ENCODE measurements around the gene CDH23.
A peak's percentile ranks its signal among the peaks of the same experiment; 100 is the strongest.

The CDH23 gene

DNA sequence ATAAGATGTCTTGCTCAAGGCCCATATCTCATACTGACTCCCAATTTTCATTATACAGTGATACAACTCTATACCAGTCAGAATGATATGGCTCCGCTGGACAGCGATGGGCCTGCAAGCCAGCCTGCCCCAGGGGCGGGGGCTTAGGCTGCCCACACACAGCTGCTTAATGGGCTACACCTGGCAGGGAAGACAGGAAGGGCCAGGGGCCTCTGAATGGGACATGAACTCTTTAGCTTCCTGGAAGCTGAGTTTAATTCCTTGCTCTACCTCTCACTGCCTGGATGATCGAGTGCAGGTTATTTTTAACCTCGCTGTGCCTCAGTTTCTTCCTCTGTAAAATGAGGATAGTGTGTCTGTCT, 210.3 kb downstream of the CDH23 start:
- no peak overlapping the region for H3K4me3 ChIP-seq (ENCODE audit: low read depth, low read length)
- DNase-seq (ENCODE audit: low read depth, low spot score) = no peak
- TF ChIP-seq, protein P1, sequence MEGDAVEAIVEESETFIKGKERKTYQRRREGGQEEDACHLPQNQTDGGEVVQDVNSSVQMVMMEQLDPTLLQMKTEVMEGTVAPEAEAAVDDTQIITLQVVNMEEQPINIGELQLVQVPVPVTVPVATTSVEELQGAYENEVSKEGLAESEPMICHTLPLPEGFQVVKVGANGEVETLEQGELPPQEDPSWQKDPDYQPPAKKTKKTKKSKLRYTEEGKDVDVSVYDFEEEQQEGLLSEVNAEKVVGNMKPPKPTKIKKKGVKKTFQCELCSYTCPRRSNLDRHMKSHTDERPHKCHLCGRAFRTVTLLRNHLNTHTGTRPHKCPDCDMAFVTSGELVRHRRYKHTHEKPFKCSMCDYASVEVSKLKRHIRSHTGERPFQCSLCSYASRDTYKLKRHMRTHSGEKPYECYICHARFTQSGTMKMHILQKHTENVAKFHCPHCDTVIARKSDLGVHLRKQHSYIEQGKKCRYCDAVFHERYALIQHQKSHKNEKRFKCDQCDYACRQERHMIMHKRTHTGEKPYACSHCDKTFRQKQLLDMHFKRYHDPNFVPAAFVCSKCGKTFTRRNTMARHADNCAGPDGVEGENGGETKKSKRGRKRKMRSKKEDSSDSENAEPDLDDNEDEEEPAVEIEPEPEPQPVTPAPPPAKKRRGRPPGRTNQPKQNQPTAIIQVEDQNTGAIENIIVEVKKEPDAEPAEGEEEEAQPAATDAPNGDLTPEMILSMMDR (IDR thresholded peaks at IDR 0.05; ENCODE audit: insufficient read depth, low read length, missing control alignments) = no peak
- POLR2A ChIA-PET = no interaction called here
- CTCF ChIA-PET = interaction anchor here (1.4 to 8.2 kb wide), 7 partner anchors 8 to 299 kb away, joined by 3 to 96 read pairs (median 23); partner anchors contain the start of gene SLC29A3

DNA sequence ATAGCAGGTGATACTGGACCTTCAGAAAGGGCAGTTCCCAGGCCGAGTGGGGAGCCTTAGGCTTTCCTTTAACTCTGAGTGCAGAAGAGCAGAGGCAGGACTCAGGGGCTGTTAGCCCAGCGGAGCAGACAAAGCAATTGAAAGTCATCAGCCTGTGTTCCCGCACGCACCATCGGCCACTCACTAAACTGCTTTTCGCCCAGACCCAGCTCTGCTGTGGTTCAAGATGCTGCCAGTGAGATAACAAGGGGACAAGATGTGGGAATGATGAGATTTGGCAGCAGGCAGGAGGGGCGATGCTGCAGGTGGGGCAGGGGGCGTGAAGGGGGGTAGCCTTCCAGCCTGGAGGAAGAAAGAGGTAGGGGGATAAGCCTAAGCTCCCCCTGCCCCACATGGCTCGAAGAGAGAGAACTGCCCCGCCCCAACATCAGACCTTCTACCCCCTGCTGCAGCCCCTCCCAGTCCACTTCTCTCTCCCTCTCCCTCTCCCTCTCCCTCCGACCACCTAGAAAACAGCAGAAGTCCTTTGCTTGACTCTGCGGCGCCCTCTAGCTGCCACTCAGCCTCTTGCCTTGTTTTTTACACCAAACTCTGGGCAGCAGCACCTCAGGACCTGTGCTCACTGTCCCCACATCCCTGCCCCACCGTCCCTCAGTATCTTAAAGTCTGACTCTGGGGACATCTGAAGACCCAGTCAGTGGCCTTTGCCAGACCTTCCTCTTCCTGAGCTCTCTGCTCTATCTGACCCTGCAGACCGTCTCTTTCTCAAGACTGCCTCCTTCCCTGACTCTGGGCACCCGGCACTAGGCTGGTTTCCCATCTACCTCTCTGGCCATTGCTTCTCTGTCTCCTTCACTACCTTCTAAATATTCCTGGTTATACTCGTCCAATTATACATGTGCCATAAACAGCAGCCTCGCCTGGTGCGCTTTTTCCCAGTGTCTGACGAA, 212.4 kb downstream of the CDH23 start:
- ChIA-PET POLR2A (no interaction called here), CTCF (interaction anchor here (0.6 to 8.2 kb wide), 31 partner anchors 10 to 301 kb away, joined by 3 to 96 read pairs (median 3); partner anchors contain the start of gene SLC29A3)
- no peak for DNase-seq (ENCODE audit: low read depth, low spot score)
- TF ChIP-seq, protein P1 (IDR thresholded peaks at IDR 0.05; ENCODE audit: insufficient read depth, low read length, missing control alignments) = peak; percentile 86
- no peak overlapping the region for H3K4me3 ChIP-seq (ENCODE audit: low read depth, low read length)

DNA sequence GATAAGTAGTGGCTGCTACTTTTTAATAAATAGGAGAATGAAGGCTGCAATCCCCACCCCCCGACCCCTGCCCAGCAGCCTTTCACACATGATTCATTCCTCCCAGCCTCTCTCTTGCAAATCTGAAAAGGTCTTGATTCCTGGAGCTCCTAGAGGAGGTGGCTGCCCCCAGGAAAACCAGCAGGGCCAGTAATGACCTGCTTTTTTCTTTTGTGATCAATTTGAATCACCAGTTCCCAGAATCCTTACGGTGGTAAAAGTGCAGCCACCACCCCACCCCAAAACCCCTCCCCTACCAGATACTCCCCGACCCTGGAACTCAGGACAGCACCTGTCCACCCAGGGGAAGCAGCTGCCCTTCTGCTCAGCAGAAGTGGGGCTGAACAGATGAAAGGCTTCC, 213.9 kb downstream of the CDH23 start:
- no peak for DNase-seq (ENCODE audit: low read depth, low spot score)
- TF ChIP-seq, protein P1 (IDR thresholded peaks at IDR 0.05; ENCODE audit: insufficient read depth, low read length, missing control alignments) = no peak
- no peak overlapping the region for H3K4me3 ChIP-seq (ENCODE audit: low read depth, low read length)
- ChIA-PET POLR2A (no interaction called here), CTCF (interaction anchor here (0.7 to 8.2 kb wide), 10 partner anchors 11 to 294 kb away, joined by 3 to 96 read pairs (median 6); partner anchors contain the start of gene SLC29A3)

DNA sequence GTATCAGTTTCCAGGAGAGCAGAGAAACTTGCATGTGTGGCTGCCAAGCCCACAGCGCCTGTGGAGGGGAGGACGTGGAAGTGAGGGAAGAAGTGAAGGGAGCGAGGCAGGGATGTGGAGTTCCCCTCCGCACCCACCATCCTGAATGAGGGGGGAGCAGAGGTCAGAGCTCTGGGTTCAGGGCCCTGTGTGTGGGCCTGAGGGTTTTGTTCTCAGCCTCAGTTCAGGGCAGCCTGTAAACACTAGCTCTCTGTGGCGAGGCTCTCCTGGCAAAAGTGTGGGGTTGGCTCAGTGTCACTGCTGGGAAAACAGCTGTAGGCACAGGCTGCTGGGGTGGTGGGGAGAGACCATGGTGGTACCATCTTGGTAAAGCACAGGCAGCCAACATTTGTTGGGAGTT, 214.4 kb downstream of the CDH23 start:
- ChIA-PET CTCF (interaction anchor here (0.9 to 8.2 kb wide), 6 partner anchors 10 to 294 kb away, joined by 3 to 96 read pairs (median 26); partner anchors contain the start of gene SLC29A3), POLR2A (no interaction called here)
- H3K4me3 ChIP-seq (ENCODE audit: low read depth, low read length) = no peak overlapping the region
- TF ChIP-seq, protein P1 (IDR thresholded peaks at IDR 0.05; ENCODE audit: insufficient read depth, low read length, missing control alignments) = no peak
- no peak for DNase-seq (ENCODE audit: low read depth, low spot score)

DNA sequence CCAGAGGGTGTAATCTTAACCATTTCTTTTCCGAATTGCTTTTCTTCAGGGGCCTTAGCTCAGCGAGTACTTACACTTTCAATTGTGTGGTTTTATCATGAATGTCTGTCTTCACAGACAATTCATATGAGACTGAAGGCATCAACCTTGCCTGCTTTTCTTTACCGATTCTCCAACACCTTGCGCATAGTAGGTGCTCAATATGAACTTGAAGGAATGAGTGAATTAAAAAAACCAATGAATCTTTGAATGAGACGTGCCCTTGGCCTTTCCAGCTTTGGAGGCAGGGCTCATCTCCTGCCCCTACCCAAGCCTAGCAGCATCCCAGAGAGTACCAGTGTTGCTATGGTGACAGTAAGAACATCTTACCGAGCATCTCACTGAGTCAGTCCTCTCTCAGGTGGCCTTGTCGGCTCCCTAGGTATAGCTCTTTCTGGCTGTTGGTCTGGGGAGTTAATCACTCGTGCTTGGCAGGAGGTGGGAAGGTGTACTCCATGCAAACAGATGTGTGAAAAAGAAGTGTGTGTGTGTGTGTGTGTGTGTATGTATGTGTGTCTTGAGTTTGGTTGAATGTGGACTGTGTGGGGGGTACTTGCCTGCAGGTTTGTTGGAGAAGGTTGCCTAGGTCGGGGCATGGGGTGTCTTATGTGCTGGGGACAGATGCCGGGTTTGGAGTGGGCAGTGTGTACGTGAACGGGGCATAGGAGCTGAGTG, 215.1 kb downstream of the CDH23 start:
- ChIA-PET POLR2A (no interaction called here), CTCF (interaction anchor here (1.5 to 8.2 kb wide), 4 partner anchors 9 to 295 kb away, joined by 4 to 96 read pairs (median 56); partner anchors contain the start of gene SLC29A3)
- DNase-seq (ENCODE audit: low read depth, low spot score) = no peak
- H3K4me3 ChIP-seq (ENCODE audit: low read depth, low read length) = no peak overlapping the region
- TF ChIP-seq, protein P1 (IDR thresholded peaks at IDR 0.05; ENCODE audit: insufficient read depth, low read length, missing control alignments) = no peak
